GM15510 (cell line): ENCODE results near the gene KIF26B.

Source experiments
- POLR2A ChIP-seq: IDR thresholded peaks from 3 replicates; pipeline ENCODE4 v1.6.1; 2011; ENCODE audit warnings: borderline replicate concordance; ENCODE audit not compliant: insufficient read length; ENCODE audit errors: extremely low read depth

KIF26B gene

GRCh38 chr1:245411245-245412036, 256.7 kb downstream of the KIF26B start:
- TF ChIP-seq POLR2A: no peak

- no peak for TF ChIP-seq POLR2A
Observed at GRCh38 chr1:245412306-245412705, 257.5 kb downstream of the KIF26B start.

- no peak for TF ChIP-seq POLR2A
Observed at GRCh38 chr1:245416781-245417180, 262.0 kb downstream of the KIF26B start.

GRCh38 chr1:245418077-245418476, 263.3 kb downstream of the KIF26B start:
- TF ChIP-seq POLR2A: no peak

- TF ChIP-seq POLR2A: no peak
Observed at GRCh38 chr1:245419461-245419978, 264.7 kb downstream of the KIF26B start.

GRCh38 chr1:245419989-245420388, 265.2 kb downstream of the KIF26B start:
- no peak for TF ChIP-seq POLR2A

- no peak for TF ChIP-seq POLR2A
Observed at GRCh38 chr1:245420926-245421325, 266.1 kb downstream of the KIF26B start.

- TF ChIP-seq POLR2A: no peak
Observed at GRCh38 chr1:245428681-245429080, 273.9 kb downstream of the KIF26B start.

GRCh38 chr1:245431706-245432105, 276.9 kb downstream of the KIF26B start:
- TF ChIP-seq POLR2A: no peak

GRCh38 chr1:245432228-245432875, 277.6 kb downstream of the KIF26B start:
- no peak for TF ChIP-seq POLR2A

GRCh38 chr1:245433561-245433960, 278.8 kb downstream of the KIF26B start:
- no peak for TF ChIP-seq POLR2A

GRCh38 chr1:245434280-245434679, 279.5 kb downstream of the KIF26B start:
- no peak for TF ChIP-seq POLR2A

GRCh38 chr1:245436407-245436806, 281.6 kb downstream of the KIF26B start:
- no peak for TF ChIP-seq POLR2A

- no peak for TF ChIP-seq POLR2A
Observed at GRCh38 chr1:245437369-245438062, 282.7 kb downstream of the KIF26B start.

- no peak for TF ChIP-seq POLR2A
Observed at GRCh38 chr1:245440922-245441321, 286.1 kb downstream of the KIF26B start.
